PC-3 (cell line): ENCODE data around the gene RBPMS2. TPM values are rescaled to one million over a fixed set of nuclear protein-coding genes. Genes with fewer than 3 reads are reported as not detected.
A peak's percentile ranks its signal among the peaks of the same experiment; 100 is the strongest.
"Not testable (repeated sequence)": the region's sequence is repeated elsewhere in the genome, so short reads cannot be mapped to it uniquely, and the experiment has no call there.

ENCODE experiments used
- ATAC-seq: fragments of 200-7000 bp; cut with Tn5 transposase; 2 replicates; pipeline ENCODE4 v1.9.1; 2020; ENCODE audit warnings: mild to moderate bottlenecking, moderate library complexity
- BruUV-seq: library from RNA; stranded (reverse); fragments of 400-500 nt; replicated peaks from 2 replicates; lab custom pipeline; 2021; lab: Mats Ljungman, UMichigan
- CTCF ChIA-PET: fragments of 300-600 bp; sonication (Branson Sonifier 250); formaldehyde crosslinking; loops from one replicate; lab custom pipeline; 2022; ENCODE audit warnings: antibody characterized with exemption; lab: Charles Lee
- POLR2A ChIA-PET: fragments of 300-600 bp; sonication (Branson Sonifier 250); formaldehyde crosslinking; loops from one replicate; lab custom pipeline; 2022; ENCODE audit warnings: antibody characterized with exemption; ENCODE audit not compliant: unreplicated experiment; lab: Charles Lee
- DNase-seq: peaks from one replicate; pipeline ENCODE4 v3.0.0-alpha.2; 2015
- H2AFZ ChIP-seq: fragments of 300-600 bp; sonication (generic); 2 replicates; pipeline ENCODE4 v1.6.0; 2016; ENCODE audit warnings: antibody characterized with exemption, low read length
- H3F3A ChIP-seq: fragments of 300-600 bp; sonication (generic); one replicate; pipeline ENCODE4 v1.6.0; 2017; ENCODE audit warnings: antibody characterized with exemption, low read length, control low read depth, mild to moderate bottlenecking; ENCODE audit not compliant: unreplicated experiment
- H3K27ac ChIP-seq: fragments of 300-600 bp; sonication (generic); 2 replicates; pipeline ENCODE4 v1.5.1; 2016; ENCODE audit warnings: mild to moderate bottlenecking, low read length
- H3K27me3 ChIP-seq: fragments of 300-600 bp; sonication (generic); 2 replicates; pipeline ENCODE4 v1.6.1; 2016; ENCODE audit warnings: low read length, mixed read lengths
- H3K36me3 ChIP-seq: fragments of 300-600 bp; sonication (generic); 2 replicates; pipeline ENCODE4 v1.6.1; 2016; ENCODE audit warnings: low read depth, mixed run types, low read length, mixed read lengths
- H3K4me1 ChIP-seq: fragments of 300-600 bp; sonication (generic); 2 replicates; pipeline ENCODE4 v1.5.1; 2016; ENCODE audit warnings: low read length; ENCODE audit not compliant: insufficient read depth
- H3K4me2 ChIP-seq: fragments of 300-600 bp; sonication (generic); 2 replicates; pipeline ENCODE4 v1.6.0; 2016; ENCODE audit warnings: low read length
- H3K4me3 ChIP-seq: fragments of 300-600 bp; sonication (generic); 2 replicates; pipeline ENCODE4 v1.5.1; 2016; ENCODE audit warnings: mild to moderate bottlenecking, low read length, mixed read lengths
- H3K79me2 ChIP-seq: fragments of 300-600 bp; sonication (generic); 2 replicates; pipeline ENCODE4 v1.6.1; 2017; ENCODE audit warnings: low read length, mixed read lengths
- H3K9ac ChIP-seq: fragments of 300-600 bp; sonication (generic); 2 replicates; pipeline ENCODE4 v1.6.0; 2016; ENCODE audit warnings: mild to moderate bottlenecking, low read length
- H3K9me2 ChIP-seq: fragments of 300-600 bp; sonication (generic); replicated peaks from 2 replicates; pipeline ENCODE4 v1.6.1; 2016; ENCODE audit warnings: mixed run types, low read length, mixed read lengths
- H3K9me3 ChIP-seq: fragments of 300-600 bp; sonication (generic); 2 replicates; pipeline ENCODE4 v1.6.1; 2016; ENCODE audit warnings: low read length, mixed read lengths
- H4K20me1 ChIP-seq: fragments of 300-600 bp; sonication (generic); 2 replicates; pipeline ENCODE4 v1.6.1; 2016; ENCODE audit warnings: low read length, mixed read lengths
- CTCF ChIP-seq: fragments of 300-600 bp; sonication (generic); conservative IDR thresholded peaks from 2 replicates; pipeline ENCODE4 v1.5.1; 2017; ENCODE audit warnings: antibody characterized with exemption, low read depth, mild to moderate bottlenecking, low read length
- EZH2 ChIP-seq: fragments of 300-600 bp; sonication (generic); IDR thresholded peaks from one replicate; pipeline ENCODE4 v1.6.1; 2017; ENCODE audit warnings: antibody characterized with exemption, mild to moderate bottlenecking, low read length; ENCODE audit not compliant: unreplicated experiment
- EZH2phosphoT487 ChIP-seq: fragments of 300-600 bp; sonication (generic); IDR thresholded peaks from 2 replicates; pipeline ENCODE4 v1.6.1; 2018; ENCODE audit warnings: mild to moderate bottlenecking, antibody characterized with exemption, low read length, borderline replicate concordance
- intact Hi-C: fragments of 100-400 bp; cut with micrococcal nuclease; formaldehyde crosslinking; loops from 2 replicates; pipeline ENCODE4 v1.9.0; 2023
- total RNA-seq: library from RNA; depleted of rRNA; stranded (reverse); fragments of >200 nt; gene quantifications from 2 replicates; pipeline ENCODE4 v1.2.3, GENCODE V29; 2014

RBPMS2 gene
- total RNA-seq, 1 experiment from 2014 or later = not detected

- peaks cover 4% of the 10 kb centered on the region; the same call in 1 of the 2 replicates for H3K36me3 ChIP-seq
- CTCF ChIA-PET = no interaction called here
- DNase-seq (no peak), ATAC-seq (no peak)
- no TSS peak for BruUV-seq
- no peak overlapping the region for H3K4me2 ChIP-seq
- no peaks in the 10 kb centered on the region for H3K4me1 ChIP-seq
- POLR2A ChIA-PET = no interaction called here
- intact Hi-C loops = no loop called here
- no peaks in the 10 kb centered on the region for H3F3A ChIP-seq
- H3K27me3 ChIP-seq = no peaks in the 10 kb centered on the region
- no peaks in the 10 kb centered on the region for H4K20me1 ChIP-seq
- H3K9me3 ChIP-seq = no peaks in the 10 kb centered on the region
- no peak overlapping the region for H2AFZ ChIP-seq
- no peak overlapping the region for H3K27ac ChIP-seq
- H3K9me2 ChIP-seq = no peaks in the 10 kb centered on the region
- H3K79me2 ChIP-seq = no peaks in the 10 kb centered on the region
- no peak overlapping the region for H3K4me3 ChIP-seq
- no peak overlapping the region for H3K9ac ChIP-seq
- TF ChIP-seq CTCF = no peak
- no peak for TF ChIP-seq EZH2phosphoT487
- no peak for TF ChIP-seq EZH2
These were observed 41.1 kb upstream of the RBPMS2 start for GRCh38 chr15:64816452-64816851.

GRCh38 chr15:64814965-64815364 is 39.6 kb upstream of the RBPMS2 start:
- H3K4me3 ChIP-seq, H3K27ac ChIP-seq, H3K9me3 ChIP-seq, H3F3A ChIP-seq, intact Hi-C loops, H3K36me3 ChIP-seq, ATAC-seq, H3K9me2 ChIP-seq, H3K79me2 ChIP-seq, H3K4me2 ChIP-seq, H2AFZ ChIP-seq, DNase-seq, BruUV-seq, H4K20me1 ChIP-seq, H3K27me3 ChIP-seq, H3K4me1 ChIP-seq, H3K9ac ChIP-seq, POLR2A ChIA-PET: not testable (repeated sequence)
- CTCF ChIA-PET = interaction anchor here (0.6 kb wide), 1 partner anchor 70 kb away, joined by 5 read pairs; no protein-coding TSS in a partner anchor

GRCh38 chr15:64814283-64814682 is 38.9 kb upstream of the RBPMS2 start:
- H3K36me3 ChIP-seq = not testable (repeated sequence)

GRCh38 chr15:64813075-64813474 is 37.7 kb upstream of the RBPMS2 start:
- H3K4me3 ChIP-seq = no peak overlapping the region
- CTCF ChIA-PET = no interaction called here
- no peak overlapping the region for H2AFZ ChIP-seq
- BruUV-seq = no TSS peak
- H3K4me1 ChIP-seq = no peaks in the 10 kb centered on the region
- H3K27ac ChIP-seq = no peak overlapping the region
- TF ChIP-seq EZH2 (no peak), EZH2phosphoT487 (no peak), CTCF (no peak)
- no peaks in the 10 kb centered on the region for H3K79me2 ChIP-seq
- ATAC-seq (no peak), DNase-seq (peak; percentile 11)
- H3K27me3 ChIP-seq = no peaks in the 10 kb centered on the region
- no peaks in the 10 kb centered on the region for H3K9me2 ChIP-seq
- no peaks in the 10 kb centered on the region for H3K9me3 ChIP-seq
- no peak overlapping the region for H3K9ac ChIP-seq
- no peaks in the 10 kb centered on the region for H4K20me1 ChIP-seq
- POLR2A ChIA-PET = no interaction called here
- intact Hi-C loops = no loop called here
- H3F3A ChIP-seq = no peaks in the 10 kb centered on the region
- no peaks in the 10 kb centered on the region; the same call in 1 of the 2 replicates for H3K36me3 ChIP-seq
- H3K4me2 ChIP-seq = no peak overlapping the region

More at GRCh38 chr15:64814283-64814682, 38.9 kb upstream of the RBPMS2 start:
- intact Hi-C loops, H3K9me2 ChIP-seq, H4K20me1 ChIP-seq, DNase-seq, H3F3A ChIP-seq, BruUV-seq, POLR2A ChIA-PET, H3K4me1 ChIP-seq, H3K79me2 ChIP-seq, H3K27ac ChIP-seq, ATAC-seq, H3K4me2 ChIP-seq, H3K9me3 ChIP-seq, CTCF ChIA-PET, H3K9ac ChIP-seq, H2AFZ ChIP-seq, H3K4me3 ChIP-seq, H3K27me3 ChIP-seq: not testable (repeated sequence)
